ENCODE data around the gene SMIM35. TPM values are rescaled to one million over a fixed set of nuclear protein-coding genes. Genes with fewer than 3 reads are reported as not detected.

Gene SMIM35
- total RNA-seq, 4 donors from 2014 or later: not detected

DNA sequence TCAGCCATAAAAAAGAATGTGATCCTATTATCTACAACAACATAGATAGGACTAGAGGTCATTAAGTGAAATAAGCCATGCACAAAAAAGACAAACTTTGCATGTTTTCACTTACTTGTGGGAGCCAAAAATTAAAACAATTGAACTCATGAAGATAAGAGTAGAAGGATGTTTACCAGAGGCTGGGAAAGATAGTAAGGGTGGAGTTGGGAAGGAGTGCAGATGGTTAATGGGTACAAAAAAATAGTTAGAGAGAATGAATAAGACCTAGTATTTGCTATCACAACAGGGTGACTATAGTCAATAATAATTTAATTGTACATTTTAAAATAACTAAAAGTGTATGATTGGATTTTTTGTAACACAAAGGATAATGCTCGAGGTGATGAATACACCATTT lies 127.8 kb downstream of the SMIM35 start:
- TF ChIP-seq, protein P1, sequence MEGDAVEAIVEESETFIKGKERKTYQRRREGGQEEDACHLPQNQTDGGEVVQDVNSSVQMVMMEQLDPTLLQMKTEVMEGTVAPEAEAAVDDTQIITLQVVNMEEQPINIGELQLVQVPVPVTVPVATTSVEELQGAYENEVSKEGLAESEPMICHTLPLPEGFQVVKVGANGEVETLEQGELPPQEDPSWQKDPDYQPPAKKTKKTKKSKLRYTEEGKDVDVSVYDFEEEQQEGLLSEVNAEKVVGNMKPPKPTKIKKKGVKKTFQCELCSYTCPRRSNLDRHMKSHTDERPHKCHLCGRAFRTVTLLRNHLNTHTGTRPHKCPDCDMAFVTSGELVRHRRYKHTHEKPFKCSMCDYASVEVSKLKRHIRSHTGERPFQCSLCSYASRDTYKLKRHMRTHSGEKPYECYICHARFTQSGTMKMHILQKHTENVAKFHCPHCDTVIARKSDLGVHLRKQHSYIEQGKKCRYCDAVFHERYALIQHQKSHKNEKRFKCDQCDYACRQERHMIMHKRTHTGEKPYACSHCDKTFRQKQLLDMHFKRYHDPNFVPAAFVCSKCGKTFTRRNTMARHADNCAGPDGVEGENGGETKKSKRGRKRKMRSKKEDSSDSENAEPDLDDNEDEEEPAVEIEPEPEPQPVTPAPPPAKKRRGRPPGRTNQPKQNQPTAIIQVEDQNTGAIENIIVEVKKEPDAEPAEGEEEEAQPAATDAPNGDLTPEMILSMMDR (IDR thresholded peaks at IDR 0.05; ENCODE audit: low read depth): no peak

Other genes with a start within 250 kb of the SMIM35 start
- 10 to 100 TPM in 3 of 4 donors, 1 to 10 TPM in 1; 7.6 to 20.0 (median 13.9) TPM for gene FXYD6, start 210.3 kb downstream of the SMIM35 start, total RNA-seq
- gene TMPRSS13, start 157.6 kb downstream of the SMIM35 start, total RNA-seq: under 1 TPM in 2 of 4 donors, not detected in 2; 0.22 to 0.51 TPM
- 100 to 1,000 TPM in 1 of 4 donors, 10 to 100 TPM in 3; 31.3 to 101 (median 48.6) TPM for gene IL10RA, start 100.6 kb downstream of the SMIM35 start, total RNA-seq
- gene TMPRSS4, start 9.9 kb downstream of the SMIM35 start, total RNA-seq: 1 to 10 TPM in 1 of 4 donors, not detected in 3; 1.1 TPM
- gene SCN4B, start 65.9 kb upstream of the SMIM35 start, total RNA-seq: 1 to 10 TPM; 1.0 to 5.7 (median 3.2) TPM
- under 1 TPM in 2 of 4 donors, not detected in 2; under 0.01 to 0.19 TPM for gene SCN2B, start 89.7 kb upstream of the SMIM35 start, total RNA-seq
- 10 to 100 TPM in 2 of 4 donors, 1 to 10 TPM in 2; 2.8 to 51.7 (median 14.0) TPM for gene JAML, start 138.0 kb upstream of the SMIM35 start, total RNA-seq
- 1 to 10 TPM; 1.1 to 3.7 (median 2.0) TPM for gene MPZL3, start 165.4 kb upstream of the SMIM35 start, total RNA-seq
- gene MPZL2, start 177.3 kb upstream of the SMIM35 start, total RNA-seq: 10 to 100 TPM; 14.3 to 28.0 (median 17.7) TPM
- gene CD3E, start 217.8 kb upstream of the SMIM35 start, total RNA-seq: 1 to 10 TPM in 3 of 4 donors, under 1 TPM in 1; 0.38 to 3.4 (median 1.8) TPM

All from subcutaneous adipose tissue (tissue), 4 donors.